Tibial artery (tissue), 4 donors: Measurements from ENCODE around the gene CCDC66.

Experiments
- DNase-seq, 2 donors: peaks; one replicate each; pipeline ENCODE4 v3.0.0-alpha.2; 2019
- H3K27ac ChIP-seq, 2 donors: fragments of 200-600 bp; sonication (generic) in 1 of 2; 1 replicate in 1 of 2; 2 replicates in 1 of 2; pipeline ENCODE4 v1.5.1; 2018 to 2019; ENCODE audit warnings: mild to moderate bottlenecking in 1 of 2
- H3K27me3 ChIP-seq, 2 donors: fragments of 200-600 bp; sonication (generic) in 1 of 2; one replicate each; pipeline versions ENCODE4 v1.5.1 to v1.6.0; 2016 to 2019
- H3K36me3 ChIP-seq, 3 donors: fragments of 200-600 bp; sonication (generic) in 2 of 3; one replicate each; pipeline ENCODE4 v1.5.1; 2016 to 2019; ENCODE audit warnings: mild to moderate bottlenecking in 2 of 3
- H3K4me1 ChIP-seq, 4 donors: fragments of 200-600 bp; sonication (generic) in 2 of 4; 1 replicate in 3 of 4; 2 replicates in 1 of 4; pipeline ENCODE4 v1.5.1; 2016 to 2019
- H3K4me3 ChIP-seq, 2 donors: fragments of 200-600 bp; sonication (generic) in 1 of 2; 1 replicate in 1 of 2; 2 replicates in 1 of 2; pipeline ENCODE4 v1.5.1; 2018 to 2019; ENCODE audit warnings: mild to moderate bottlenecking in 2 of 2
- H3K9me3 ChIP-seq, 3 donors: fragments of 200-600 bp; sonication (generic) in 1 of 3; one replicate each; pipeline ENCODE4 v1.5.1; 2016 to 2019
- intact Hi-C: fragments of 100-400 bp; cut with DNase I; formaldehyde crosslinking; loops from one replicate; pipeline ENCODE4 v1.15.0; 2023; ENCODE audit warnings: low total_unique reads
- TF ChIP-seq, protein P1 (sequence below), 2 experiments: fragments of 200-600 bp in 1 of 2; fragments of 450-650 bp in 1 of 2; IDR thresholded peaks; one replicate each; pipeline ENCODE4 v1.5.1; 2017 to 2019; ENCODE audit warnings: antibody characterized with exemption in 2 of 2, mild to moderate bottlenecking in 1 of 2, moderate library complexity in 1 of 2

CCDC66 gene

DNA sequence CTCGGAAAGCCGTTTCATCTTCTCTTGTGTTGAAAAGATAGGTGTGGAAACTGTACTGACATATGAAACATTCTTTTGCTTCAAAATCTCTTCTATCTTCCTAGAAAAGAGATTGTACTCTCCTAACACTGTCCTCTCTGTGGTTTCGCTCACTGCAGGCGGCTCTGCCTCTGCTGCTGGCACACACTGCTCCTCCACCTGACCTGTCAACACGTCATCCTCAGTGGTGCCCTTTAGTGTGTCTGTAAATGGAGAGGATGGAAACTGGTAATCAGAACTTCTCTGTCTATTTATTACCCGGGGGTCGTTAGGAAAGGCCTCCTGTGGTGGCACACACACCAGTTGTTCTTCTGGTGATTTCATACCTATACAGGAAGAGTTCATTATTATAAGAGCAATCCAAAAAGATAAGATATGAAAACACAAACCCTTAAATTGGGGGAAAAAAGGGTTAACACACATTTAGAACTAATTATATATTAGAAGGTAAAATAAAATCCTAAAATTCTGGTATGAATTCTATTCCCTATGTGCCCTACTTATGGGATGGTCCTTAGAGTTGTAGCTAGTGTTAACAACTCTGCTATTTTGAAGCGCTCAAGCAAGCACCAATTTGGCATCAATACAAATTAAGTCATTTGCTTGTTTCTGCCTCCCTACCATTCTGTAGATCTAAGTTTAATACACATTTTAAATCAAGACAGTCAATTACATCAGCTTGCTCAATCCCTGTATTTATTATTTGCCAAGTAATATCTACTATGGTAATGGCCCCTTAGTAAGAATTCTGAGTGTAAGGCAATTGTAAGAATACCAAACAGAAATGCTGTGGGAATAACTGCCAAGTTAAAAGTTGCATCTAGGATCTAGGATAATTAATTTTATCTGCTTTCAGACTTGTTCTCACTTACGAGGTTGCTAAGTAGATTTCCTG is 76.9 kb downstream of the CCDC66 start:
- intact Hi-C loops, result no loop called here
- no peak for DNase-seq
- peaks cover 39 to 72% (median 57%) of the 10 kb centered on the region in 3 donors for H3K36me3 ChIP-seq

DNA sequence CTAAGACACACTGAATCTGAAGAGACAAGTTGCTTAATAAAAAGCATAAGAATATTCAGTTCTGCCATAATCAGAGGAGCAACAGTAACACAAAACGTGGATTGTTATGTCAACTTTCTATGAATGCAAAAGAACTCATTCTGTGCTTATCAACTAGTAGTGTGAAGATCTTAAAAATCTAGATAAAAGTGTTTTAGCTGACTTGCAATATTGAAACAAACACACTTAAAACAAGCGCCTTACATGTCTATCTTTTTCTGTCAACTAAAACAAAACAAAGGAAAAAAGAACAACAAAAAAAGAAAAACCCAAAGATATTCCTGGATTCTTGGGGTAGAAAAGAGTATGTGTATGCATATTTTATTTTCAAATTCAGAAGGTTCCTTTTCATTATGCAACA is 88.4 kb downstream of the CCDC66 start:
- Histone ChIP-seq H3K4me3 (no peak overlapping the region), H3K27me3 (no peaks in the 10 kb centered on the region), H3K9me3 (no peaks in the 10 kb centered on the region), H3K27ac (no peak overlapping the region), H3K36me3 (peaks cover 38 to 70% (median 39%) of the 10 kb centered on the region in 3 donors), H3K4me1 (no peaks in the 10 kb centered on the region)
- no peak for DNase-seq
- TF ChIP-seq, protein P1, sequence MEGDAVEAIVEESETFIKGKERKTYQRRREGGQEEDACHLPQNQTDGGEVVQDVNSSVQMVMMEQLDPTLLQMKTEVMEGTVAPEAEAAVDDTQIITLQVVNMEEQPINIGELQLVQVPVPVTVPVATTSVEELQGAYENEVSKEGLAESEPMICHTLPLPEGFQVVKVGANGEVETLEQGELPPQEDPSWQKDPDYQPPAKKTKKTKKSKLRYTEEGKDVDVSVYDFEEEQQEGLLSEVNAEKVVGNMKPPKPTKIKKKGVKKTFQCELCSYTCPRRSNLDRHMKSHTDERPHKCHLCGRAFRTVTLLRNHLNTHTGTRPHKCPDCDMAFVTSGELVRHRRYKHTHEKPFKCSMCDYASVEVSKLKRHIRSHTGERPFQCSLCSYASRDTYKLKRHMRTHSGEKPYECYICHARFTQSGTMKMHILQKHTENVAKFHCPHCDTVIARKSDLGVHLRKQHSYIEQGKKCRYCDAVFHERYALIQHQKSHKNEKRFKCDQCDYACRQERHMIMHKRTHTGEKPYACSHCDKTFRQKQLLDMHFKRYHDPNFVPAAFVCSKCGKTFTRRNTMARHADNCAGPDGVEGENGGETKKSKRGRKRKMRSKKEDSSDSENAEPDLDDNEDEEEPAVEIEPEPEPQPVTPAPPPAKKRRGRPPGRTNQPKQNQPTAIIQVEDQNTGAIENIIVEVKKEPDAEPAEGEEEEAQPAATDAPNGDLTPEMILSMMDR (IDR thresholded peaks at IDR 0.05), result no peak
- intact Hi-C loops, result no loop called here

More for the DNA sequence above, 76.9 kb downstream of the CCDC66 start:
- Histone ChIP-seq H3K4me3 (no peak overlapping the region), H3K27me3 (no peaks in the 10 kb centered on the region), H3K4me1 (no peaks in the 10 kb centered on the region), H3K9me3 (no peaks in the 10 kb centered on the region), H3K27ac (no peak overlapping the region)
- TF ChIP-seq, protein P1 (IDR thresholded peaks at IDR 0.05), result no peak

DNA sequence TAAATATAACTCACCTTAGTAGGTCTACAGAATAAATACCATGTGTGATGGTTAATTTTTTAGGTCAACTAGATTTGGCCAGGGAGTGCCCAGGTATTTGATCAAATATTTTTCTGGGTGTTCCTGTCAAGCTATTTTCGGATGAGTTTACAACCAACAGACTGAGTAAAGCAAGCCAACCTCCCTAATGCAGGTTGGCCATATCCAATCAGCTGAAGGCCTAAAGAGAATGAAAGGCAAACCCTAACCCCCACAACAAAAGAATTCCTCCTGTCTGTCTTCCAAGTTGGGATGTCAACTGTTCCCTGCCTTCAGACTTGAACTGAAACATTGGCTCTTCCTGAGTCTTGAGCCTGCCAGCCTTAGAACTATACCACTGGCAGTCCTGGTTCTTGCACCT is 97.5 kb downstream of the CCDC66 start:
- no peak overlapping the region for H3K27ac ChIP-seq
- peaks cover 0 to 4% (median 0%) of the 10 kb centered on the region in 4 donors for H3K4me1 ChIP-seq
- no peak for DNase-seq
- TF ChIP-seq, protein P1 (IDR thresholded peaks at IDR 0.05), result no peak
- H3K36me3 ChIP-seq, result peaks cover 37 to 84% (median 72%) of the 10 kb centered on the region in 3 donors
- intact Hi-C loops, result no loop called here
- no peak overlapping the region for H3K4me3 ChIP-seq
- no peaks in the 10 kb centered on the region for H3K9me3 ChIP-seq
- H3K27me3 ChIP-seq, result no peaks in the 10 kb centered on the region

DNA sequence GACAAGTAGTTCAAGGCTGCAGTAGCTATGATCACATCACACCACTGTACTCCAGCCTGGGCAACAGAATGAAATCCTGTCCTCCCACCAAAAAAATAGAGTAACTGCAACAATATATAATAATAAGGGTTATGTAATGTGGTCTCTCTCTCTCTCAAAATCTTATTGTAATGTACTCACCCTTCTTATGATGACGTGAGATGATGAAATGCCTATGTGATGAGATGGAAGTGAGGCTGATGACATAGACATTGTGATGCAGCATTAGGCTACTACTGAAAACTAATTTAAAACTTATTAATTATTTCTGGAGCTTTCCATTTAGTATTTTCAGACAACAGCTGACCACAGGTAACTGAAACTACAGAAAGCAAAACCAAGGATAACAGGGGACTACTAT is 98.7 kb downstream of the CCDC66 start:
- Histone ChIP-seq H3K4me3 (no peak overlapping the region), H3K27me3 (no peaks in the 10 kb centered on the region), H3K27ac (no peak overlapping the region), H3K9me3 (no peaks in the 10 kb centered on the region), H3K36me3 (peaks cover 40 to 86% (median 85%) of the 10 kb centered on the region in 3 donors), H3K4me1 (peaks cover 0 to 4% (median 0%) of the 10 kb centered on the region in 4 donors)
- intact Hi-C loops, result no loop called here
- TF ChIP-seq, protein P1 (IDR thresholded peaks at IDR 0.05), result no peak
- no peak for DNase-seq

DNA sequence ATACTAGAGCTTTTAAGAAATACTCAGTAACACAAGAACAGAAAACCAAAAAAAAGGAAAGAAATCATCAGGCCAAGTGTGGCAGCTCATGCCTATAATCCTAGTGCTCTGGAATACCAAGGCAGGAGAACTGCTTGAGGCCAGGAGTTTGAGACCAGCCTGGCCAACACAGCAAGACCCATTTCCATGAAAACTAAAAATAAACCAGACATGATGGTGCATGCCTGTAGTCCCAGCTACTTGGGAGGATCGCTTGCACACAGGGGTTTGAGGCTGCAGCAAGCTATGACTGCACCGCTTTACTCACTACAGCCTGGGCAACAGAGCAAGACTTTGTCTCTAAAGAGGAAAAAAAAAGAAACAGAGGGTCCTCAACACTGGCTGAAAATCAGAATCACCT is 107.8 kb downstream of the CCDC66 start:
- Histone ChIP-seq H3K27me3 (no peaks in the 10 kb centered on the region), H3K27ac (no peak overlapping the region), H3K36me3 (peaks cover 80 to 99% (median 99%) of the 10 kb centered on the region in 3 donors), H3K9me3 (no peaks in the 10 kb centered on the region), H3K4me1 (no peaks in the 10 kb centered on the region), H3K4me3 (no peak overlapping the region)
- intact Hi-C loops, result no loop called here
- TF ChIP-seq, protein P1 (IDR thresholded peaks at IDR 0.05), result no peak
- no peak for DNase-seq
